HG03280 (cell line): ENCODE results near the gene HOXB7.

Experiments used
- ATAC-seq: cut with Tn5 transposase; IDR thresholded peaks from one replicate; pipeline ENCODE4 v1.9.1; 2021; ENCODE audit warnings: mild to moderate bottlenecking, moderate library complexity; ENCODE audit not compliant: unreplicated experiment

Gene HOXB7

GRCh38 chr17:48624544-48625494 lies 14.0 kb upstream of the HOXB7 start:
- ATAC-seq = no peak

GRCh38 chr17:48624118-48624517 lies 13.3 kb upstream of the HOXB7 start:
- no peak for ATAC-seq

GRCh38 chr17:48623583-48623982 lies 12.8 kb upstream of the HOXB7 start:
- ATAC-seq = no peak

- no peak for ATAC-seq
Measured at GRCh38 chr17:48622857-48623256, 12.0 kb upstream of the HOXB7 start.

- ATAC-seq = no peak
Measured at GRCh38 chr17:48621410-48622392, 10.9 kb upstream of the HOXB7 start.

- ATAC-seq = no peak
Measured at GRCh38 chr17:48620461-48621139, 9.8 kb upstream of the HOXB7 start.

GRCh38 chr17:48619826-48620449 lies 9.1 kb upstream of the HOXB7 start:
- ATAC-seq = no peak

- no peak for ATAC-seq
Measured at GRCh38 chr17:48618256-48618896, 7.6 kb upstream of the HOXB7 start.

GRCh38 chr17:48617471-48618255 lies 6.8 kb upstream of the HOXB7 start:
- ATAC-seq = no peak

GRCh38 chr17:48616717-48617470 lies 6.1 kb upstream of the HOXB7 start:
- ATAC-seq = no peak

- no peak for ATAC-seq
Measured at GRCh38 chr17:48615963-48616716, 5.3 kb upstream of the HOXB7 start.

GRCh38 chr17:48615047-48615962 lies 4.5 kb upstream of the HOXB7 start, which contains the start of gene HOXB8:
TSS of gene HOXB8 (minus strand) at chr17:48615292. CDS start at chr17:48614704, 588 bp downstream.
- ATAC-seq = no peak

- no peak for ATAC-seq
Measured at GRCh38 chr17:48613862-48614694, 3.3 kb upstream of the HOXB7 start.

GRCh38 chr17:48612854-48613691 lies 2.3 kb upstream of the HOXB7 start:
- ATAC-seq = peak; percentile 40

GRCh38 chr17:48612456-48612853 lies 1.6 kb upstream of the HOXB7 start:
- ATAC-seq = no peak
